ENCODE results near the gene RSAD1. TPM values are rescaled to one million over a fixed set of nuclear protein-coding genes. Genes with fewer than 3 reads are reported as not detected.
A peak's percentile ranks its signal among the peaks of the same experiment; 100 is the strongest.
"Not testable (repeated sequence)": the region's sequence is repeated elsewhere in the genome, so short reads cannot be mapped to it uniquely, and the experiment has no call there.

Gene RSAD1
- total RNA-seq, 4 donors from 2014 or later = 30.2 to 50.1 (median 34.7) TPM

DNA sequence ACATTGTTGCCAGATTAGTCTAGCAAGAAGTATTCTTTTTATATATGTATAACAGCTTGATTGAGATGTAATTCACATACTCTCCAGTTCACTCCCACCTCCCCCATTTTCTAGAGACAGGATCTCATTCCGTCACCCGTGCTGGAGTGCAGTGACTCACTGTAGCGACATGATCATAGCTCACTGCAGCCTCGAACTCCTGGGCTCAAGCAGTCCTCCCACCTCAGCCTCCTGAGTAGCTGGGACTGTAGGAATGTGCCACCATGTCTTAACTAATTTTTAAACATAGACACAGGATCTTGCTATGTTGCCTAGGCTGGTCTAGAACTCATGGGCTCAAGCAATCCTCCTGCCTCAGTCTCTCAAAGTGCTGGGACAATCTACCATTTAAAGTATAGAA is 3.3 kb upstream of the RSAD1 start:
- Histone ChIP-seq H3K4me1 (peaks cover 14 to 35% of the 10 kb centered on the region in 2 donors), H3K27ac (no peak overlapping the region), H3K4me3 (replicated peaks in 1 of 3) (no peak overlapping the region), H3K9me3 (no peaks in the 10 kb centered on the region), H3K36me3 (peaks cover 5 to 24% of the 10 kb centered on the region in 2 donors), H3K27me3 (no peaks in the 10 kb centered on the region)
- TF ChIP-seq CTCF (IDR thresholded peaks at IDR 0.05) (no peak), POLR2A (IDR thresholded peaks at IDR 0.05) (no peak)
- 90 to 93% methylated on average over 4 of the region's 4 CpGs for WGBS, 2 donors
- intact Hi-C loops (cut with DNase I) = loop anchor here (5.0 kb wide), 1 partner anchor 113 kb away; no protein-coding TSS in a partner anchor
- no peak for DNase-seq

DNA sequence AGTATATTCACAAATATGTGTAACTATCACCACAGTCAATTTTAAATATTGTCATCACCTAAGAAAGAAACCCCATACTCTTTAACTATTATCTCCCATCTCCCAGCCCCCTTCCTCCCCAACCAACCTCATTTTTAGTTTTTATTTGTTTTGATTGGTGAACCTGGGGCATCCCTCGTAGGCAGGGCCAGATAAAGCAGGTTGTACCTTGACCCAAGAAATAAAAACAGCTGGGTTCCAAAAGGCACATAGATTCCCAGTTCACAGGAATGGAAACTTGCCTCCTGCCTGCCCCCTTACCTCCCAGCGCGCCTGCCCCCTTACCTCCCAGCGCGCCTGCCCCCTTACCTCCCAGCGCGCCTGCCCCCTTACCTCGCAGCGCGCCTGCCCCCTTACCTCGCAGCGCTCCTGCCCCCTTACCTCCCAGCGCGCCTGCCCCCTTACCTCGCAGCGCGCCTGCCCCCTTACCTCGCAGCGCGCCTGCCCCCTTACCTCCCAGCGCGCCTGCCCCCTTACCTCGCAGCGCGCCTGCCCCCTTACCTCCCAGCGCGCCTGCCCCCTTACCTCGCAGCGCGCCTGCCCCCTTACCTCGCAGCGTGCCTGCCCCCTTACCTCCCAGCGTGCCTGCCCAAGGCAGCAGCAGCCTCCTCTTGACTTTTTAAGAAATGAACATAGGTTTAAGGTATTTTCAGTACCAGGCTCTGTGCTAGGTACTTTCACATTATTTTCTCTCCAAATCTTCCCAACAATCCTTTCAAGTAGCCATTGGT is 2.7 kb upstream of the RSAD1 start:
- 58 to 64% methylated on average over 21 to 32 of the region's 33 CpGs for WGBS, 2 donors
- H3K4me3 ChIP-seq (replicated peaks in 1 of 3); H3K27ac ChIP-seq; H3K9me3 ChIP-seq; H3K27me3 ChIP-seq; DNase-seq: not testable (repeated sequence)
- H3K36me3 ChIP-seq = peaks cover 4 to 21% of the 10 kb centered on the region in 2 donors
- peaks cover 14 to 29% of the 10 kb centered on the region in 2 donors for H3K4me1 ChIP-seq
- intact Hi-C loops (cut with DNase I) = loop anchor here (5.0 kb wide), 1 partner anchor 114 kb away; no protein-coding TSS in a partner anchor

- 85 to 86% methylated on average over 18 of the region's 18 CpGs for WGBS, 2 donors
- TF ChIP-seq POLR2A (IDR thresholded peaks at IDR 0.05) (no peak), CTCF (IDR thresholded peaks at IDR 0.05) (no peak)
- Histone ChIP-seq H3K9me3 (no peaks in the 10 kb centered on the region), H3K27me3 (no peaks in the 10 kb centered on the region), H3K4me1 (peaks cover 14 to 22% of the 10 kb centered on the region in 2 donors), H3K36me3 (peaks cover 0 to 14% of the 10 kb centered on the region in 2 donors), H3K27ac (no peak overlapping the region), H3K4me3 (replicated peaks in 1 of 3) (no peak overlapping the region)
- intact Hi-C loops (cut with DNase I) = loop anchor here (5.0 kb wide), 1 partner anchor 114 kb away; no protein-coding TSS in a partner anchor
- DNase-seq = no peak
Observed at GRCh38 chr17:50476545-50477315, 1.9 kb upstream of the RSAD1 start.

GRCh38 chr17:50477976-50478375 is 684 bp upstream of the RSAD1 start:
- Histone ChIP-seq H3K36me3 (peaks cover 0 to 10% of the 10 kb centered on the region in 2 donors), H3K27ac (peak overlapping the region; percentile 86 to 91 (median 87)), H3K4me1 (peaks cover 19 to 26% of the 10 kb centered on the region in 2 donors), H3K27me3 (no peaks in the 10 kb centered on the region), H3K9me3 (no peaks in the 10 kb centered on the region), H3K4me3 (replicated peaks in 1 of 3) (no peak overlapping the region)
- DNase-seq = no peak
- TF ChIP-seq CTCF (IDR thresholded peaks at IDR 0.05) = no peak
- no peak for TF ChIP-seq POLR2A (IDR thresholded peaks at IDR 0.05)
- 76 to 87% methylated on average over 7 of the region's 7 CpGs for WGBS, 2 donors
- intact Hi-C loops (cut with DNase I) = loop anchor here (5.0 kb wide), 1 partner anchor 116 kb away; no protein-coding TSS in a partner anchor

DNA sequence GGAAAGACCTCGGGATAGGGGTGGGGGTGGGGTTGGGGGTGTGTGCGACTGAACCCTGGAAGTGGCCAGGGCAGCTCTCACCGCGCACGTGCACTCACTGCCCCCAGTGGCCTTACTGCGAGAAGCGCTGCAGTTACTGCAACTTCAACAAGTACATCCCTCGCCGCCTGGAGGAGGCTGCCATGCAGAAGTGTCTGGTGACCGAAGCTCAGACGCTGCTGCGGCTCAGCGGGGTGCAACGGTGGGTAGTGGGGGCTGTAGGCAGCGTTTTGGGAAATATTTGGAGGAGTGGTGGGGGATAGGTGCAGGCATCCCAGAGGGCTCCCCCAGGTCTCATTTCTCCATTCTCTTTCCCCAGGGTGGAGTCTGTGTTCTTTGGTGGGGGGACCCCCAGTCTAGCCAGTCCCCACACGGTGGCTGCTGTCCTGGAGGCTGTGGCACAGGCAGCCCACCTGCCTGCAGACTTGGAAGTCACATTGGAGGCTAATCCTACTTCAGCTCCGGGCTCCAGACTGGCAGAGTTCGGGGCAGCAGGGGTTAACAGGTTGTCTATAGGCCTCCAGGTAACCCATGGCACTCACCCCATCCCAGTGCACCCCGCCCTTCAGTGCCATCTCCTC is 972 bp downstream of the RSAD1 start:
- Histone ChIP-seq H3K36me3 (peaks cover 0 to 6% of the 10 kb centered on the region in 2 donors), H3K4me3 (replicated peaks in 1 of 3) (peak overlapping the region in 1 of 3 donors; percentile 52), H3K27ac (peak overlapping the region; percentile 86 to 91 (median 87)), H3K27me3 (no peaks in the 10 kb centered on the region), H3K9me3 (no peaks in the 10 kb centered on the region), H3K4me1 (peaks cover 35 to 37% of the 10 kb centered on the region in 2 donors)
- DNase-seq = peak; percentile 87 to 88
- intact Hi-C loops (cut with DNase I) = loop anchor here (5.0 to 10.0 kb wide), 3 partner anchors 117 to 205 kb away; no protein-coding TSS in a partner anchor
- 16 to 23% methylated on average over 10 to 19 of the region's 19 CpGs for WGBS, 2 donors
- TF ChIP-seq CTCF (IDR thresholded peaks at IDR 0.05) (peak; percentile 29 to 65 (median 49)), POLR2A (IDR thresholded peaks at IDR 0.05) (no peak)

Data from thyroid gland (tissue), 4 donors.